Loucy (cell line): Measurements from ENCODE around the gene ASAH2.

Experiments
- H2AFZ ChIP-seq: fragments of 200-600 bp; sonication (generic); 2 replicates; pipeline ENCODE4 v1.6.0; 2016; ENCODE audit warnings: antibody characterized with exemption, mild to moderate bottlenecking, low read length, moderate library complexity
- H3F3A ChIP-seq: fragments of 200-600 bp; 2 replicates; pipeline ENCODE4 v1.6.0; 2016; ENCODE audit warnings: antibody characterized with exemption, low read depth, mild to moderate bottlenecking
- H3K27me3 ChIP-seq: fragments of 200-600 bp; sonication (generic); 2 replicates; pipeline ENCODE4 v1.6.1; 2014; ENCODE audit warnings: low read length, mild to moderate bottlenecking; ENCODE audit not compliant: insufficient read depth, poor library complexity, severe bottlenecking
- H3K36me3 ChIP-seq: fragments of 200-600 bp; sonication (generic); 2 replicates; pipeline ENCODE4 v1.6.1; 2016; ENCODE audit warnings: low read length; ENCODE audit not compliant: insufficient read depth
- H3K4me1 ChIP-seq: fragments of 200-600 bp; sonication (generic); 2 replicates; pipeline ENCODE4 v1.5.1; 2014; ENCODE audit warnings: low read length, mild to moderate bottlenecking; ENCODE audit not compliant: insufficient read depth, poor library complexity, severe bottlenecking
- H3K4me2 ChIP-seq: fragments of 200-600 bp; sonication (generic); 2 replicates; pipeline ENCODE4 v1.6.0; 2014; ENCODE audit warnings: antibody characterized with exemption, low read length, low read depth, mild to moderate bottlenecking; ENCODE audit not compliant: poor library complexity, severe bottlenecking
- H3K4me3 ChIP-seq: fragments of 200-600 bp; sonication (generic); 2 replicates; pipeline ENCODE4 v1.5.1; 2014; ENCODE audit warnings: low read length, mild to moderate bottlenecking, mixed read lengths; ENCODE audit not compliant: poor library complexity, severe bottlenecking
- H3K79me2 ChIP-seq: fragments of 200-600 bp; sonication (generic); 2 replicates; pipeline ENCODE4 v1.6.1; 2014; ENCODE audit warnings: low read length; ENCODE audit not compliant: insufficient read depth
- H3K9ac ChIP-seq: fragments of 200-600 bp; sonication (generic); 2 replicates; pipeline ENCODE4 v1.6.0; 2014; ENCODE audit warnings: mild to moderate bottlenecking, low read depth, low read length, moderate library complexity; ENCODE audit not compliant: poor library complexity, severe bottlenecking
- H3K9me2 ChIP-seq: fragments of 200-600 bp; sonication (generic); replicated peaks from 2 replicates; pipeline ENCODE4 v1.6.1; 2016; ENCODE audit warnings: low read depth, low read length, mixed read lengths
- H3K9me3 ChIP-seq: fragments of 200-600 bp; sonication (generic); 2 replicates; pipeline ENCODE4 v1.6.1; 2014; ENCODE audit warnings: mild to moderate bottlenecking, antibody characterized with exemption, low read length, low read depth; ENCODE audit not compliant: insufficient read depth
- H4K20me1 ChIP-seq: fragments of 200-600 bp; sonication (generic); 2 replicates; pipeline ENCODE4 v1.6.0; 2014; ENCODE audit warnings: antibody characterized with exemption, low read length, mild to moderate bottlenecking; ENCODE audit not compliant: insufficient read depth, poor library complexity, severe bottlenecking
- EZH2phosphoT487 ChIP-seq: fragments of 200-600 bp; IDR thresholded peaks from 2 replicates; pipeline ENCODE4 v1.6.1; 2018; ENCODE audit warnings: antibody characterized with exemption, mild to moderate bottlenecking, moderate library complexity, borderline replicate concordance
- TF ChIP-seq, protein P1 (sequence below): fragments of 200-600 bp; sonication (generic); conservative IDR thresholded peaks from 2 replicates; pipeline ENCODE4 v1.5.1; 2014; ENCODE audit warnings: mild to moderate bottlenecking, antibody characterized with exemption, low read length

ASAH2 gene

GRCh38 chr10:50229460-50229859 is 21.9 kb downstream of the ASAH2 start:
- TF ChIP-seq, protein P1, sequence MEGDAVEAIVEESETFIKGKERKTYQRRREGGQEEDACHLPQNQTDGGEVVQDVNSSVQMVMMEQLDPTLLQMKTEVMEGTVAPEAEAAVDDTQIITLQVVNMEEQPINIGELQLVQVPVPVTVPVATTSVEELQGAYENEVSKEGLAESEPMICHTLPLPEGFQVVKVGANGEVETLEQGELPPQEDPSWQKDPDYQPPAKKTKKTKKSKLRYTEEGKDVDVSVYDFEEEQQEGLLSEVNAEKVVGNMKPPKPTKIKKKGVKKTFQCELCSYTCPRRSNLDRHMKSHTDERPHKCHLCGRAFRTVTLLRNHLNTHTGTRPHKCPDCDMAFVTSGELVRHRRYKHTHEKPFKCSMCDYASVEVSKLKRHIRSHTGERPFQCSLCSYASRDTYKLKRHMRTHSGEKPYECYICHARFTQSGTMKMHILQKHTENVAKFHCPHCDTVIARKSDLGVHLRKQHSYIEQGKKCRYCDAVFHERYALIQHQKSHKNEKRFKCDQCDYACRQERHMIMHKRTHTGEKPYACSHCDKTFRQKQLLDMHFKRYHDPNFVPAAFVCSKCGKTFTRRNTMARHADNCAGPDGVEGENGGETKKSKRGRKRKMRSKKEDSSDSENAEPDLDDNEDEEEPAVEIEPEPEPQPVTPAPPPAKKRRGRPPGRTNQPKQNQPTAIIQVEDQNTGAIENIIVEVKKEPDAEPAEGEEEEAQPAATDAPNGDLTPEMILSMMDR = no peak
- TF ChIP-seq EZH2phosphoT487 = no peak
- Histone ChIP-seq H3K9ac (no peak overlapping the region), H3F3A (no peaks in the 10 kb centered on the region), H3K4me3 (no peak overlapping the region), H3K79me2 (no peaks in the 10 kb centered on the region), H3K4me1 (no peaks in the 10 kb centered on the region), H3K36me3 (no peaks in the 10 kb centered on the region), H4K20me1 (no peaks in the 10 kb centered on the region), H2AFZ (no peak overlapping the region), H3K9me3 (no peaks in the 10 kb centered on the region), H3K9me2 (no peaks in the 10 kb centered on the region), H3K4me2 (no peak overlapping the region), H3K27me3 (no peaks in the 10 kb centered on the region)

DNA sequence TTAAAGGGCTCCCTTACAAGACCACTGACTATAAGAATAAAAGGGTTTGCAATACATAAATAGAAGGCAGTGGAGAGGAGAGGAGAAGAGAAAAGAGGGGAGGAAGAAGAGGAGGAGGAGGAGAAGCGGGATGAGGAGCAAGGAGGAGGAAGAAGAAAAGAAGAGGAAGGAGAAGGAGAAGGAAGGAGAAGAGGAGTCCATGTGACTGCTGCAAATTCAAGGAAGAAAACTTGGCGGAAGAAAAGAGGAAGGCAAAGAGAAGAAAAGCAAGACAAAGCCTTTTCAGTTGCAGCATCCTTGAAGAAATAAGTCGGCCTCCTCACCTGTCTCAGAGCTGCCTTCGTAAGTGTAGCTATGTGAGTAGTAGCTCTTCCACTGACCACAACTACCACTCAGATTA is 22.6 kb downstream of the ASAH2 start:
- no peak overlapping the region for H3K4me3 ChIP-seq
- no peaks in the 10 kb centered on the region for H3F3A ChIP-seq
- no peaks in the 10 kb centered on the region for H3K9me3 ChIP-seq
- no peak for TF ChIP-seq EZH2phosphoT487
- TF ChIP-seq, protein P1 = no peak
- no peak overlapping the region for H3K9ac ChIP-seq
- no peak overlapping the region for H3K4me2 ChIP-seq
- H3K36me3 ChIP-seq = no peaks in the 10 kb centered on the region
- no peaks in the 10 kb centered on the region for H3K27me3 ChIP-seq
- no peaks in the 10 kb centered on the region for H3K4me1 ChIP-seq
- H3K79me2 ChIP-seq = no peaks in the 10 kb centered on the region
- H2AFZ ChIP-seq = no peak overlapping the region
- no peaks in the 10 kb centered on the region for H3K9me2 ChIP-seq
- no peaks in the 10 kb centered on the region for H4K20me1 ChIP-seq

DNA sequence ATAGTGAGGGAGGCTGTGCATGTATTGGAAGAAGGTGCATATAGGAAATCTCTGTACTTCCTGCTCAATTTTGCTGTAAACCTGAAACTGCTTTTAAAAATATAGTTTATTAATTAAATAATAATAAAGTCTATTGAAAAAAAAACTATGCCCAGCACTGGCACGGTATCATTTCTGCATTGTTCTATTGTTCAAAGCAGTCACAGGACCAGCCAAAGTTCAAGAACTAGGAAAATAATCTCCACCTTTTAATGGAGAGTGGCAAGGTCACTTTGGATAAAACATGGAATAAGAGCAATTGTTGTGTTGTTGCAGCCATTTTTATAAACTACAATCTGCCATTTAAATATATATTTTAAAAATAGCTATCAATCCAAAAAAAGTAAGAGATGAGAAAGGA is 24.7 kb downstream of the ASAH2 start:
- H3K4me2 ChIP-seq = no peak overlapping the region
- no peaks in the 10 kb centered on the region for H3K27me3 ChIP-seq
- no peaks in the 10 kb centered on the region for H3K79me2 ChIP-seq
- no peaks in the 10 kb centered on the region for H3K9me3 ChIP-seq
- TF ChIP-seq EZH2phosphoT487 = no peak
- TF ChIP-seq, protein P1 = no peak
- no peak overlapping the region for H3K9ac ChIP-seq
- no peak overlapping the region for H3K4me3 ChIP-seq
- no peaks in the 10 kb centered on the region for H3K9me2 ChIP-seq
- no peaks in the 10 kb centered on the region for H4K20me1 ChIP-seq
- H3K4me1 ChIP-seq = no peaks in the 10 kb centered on the region
- no peak overlapping the region for H2AFZ ChIP-seq
- H3K36me3 ChIP-seq = no peaks in the 10 kb centered on the region
- H3F3A ChIP-seq = no peaks in the 10 kb centered on the region
